Adrenal gland (tissue), 12 donors: ENCODE measurements around the gene SLC7A10. TPM values are rescaled to one million over a fixed set of nuclear protein-coding genes. Genes with fewer than 3 reads are reported as not detected.

ENCODE experiments used
- DNase-seq, 7 donors: peaks; one replicate each; pipeline ENCODE4 v3.0.0-alpha.2; 2019 to 2020
- H3K27ac ChIP-seq, 5 donors: fragments of 200-600 bp; sonication (generic) in 4 of 5; 1 replicate in 3 of 5; 2 replicates in 2 of 5; pipeline versions ENCODE4 v1.5.1 to v1.8.0; 2016 to 2020; ENCODE audit warnings: mild to moderate bottlenecking in 1 of 5
- H3K27me3 ChIP-seq: fragments of 200-600 bp; 2 replicates; pipeline ENCODE4 v1.8.0; 2021
- H3K36me3 ChIP-seq, 2 donors: fragments of 200-600 bp; replicated peaks in 1 of 2; 1 replicate in 1 of 2; 2 replicates in 1 of 2; pipeline versions ENCODE4 v1.5.1 to v1.8.0; 2018 to 2022
- H3K4me1 ChIP-seq, 2 donors: fragments of 200-600 bp; replicated peaks in 1 of 2; 1 replicate in 1 of 2; 2 replicates in 1 of 2; pipeline versions ENCODE4 v1.5.1 to v1.8.0; 2018 to 2021
- H3K4me3 ChIP-seq, 4 donors: fragments of 200-600 bp; sonication (generic) in 3 of 4; one replicate each; pipeline ENCODE4 v1.5.1; 2016 to 2018
- H3K9me3 ChIP-seq, 3 donors: fragments of 200-600 bp; sonication (generic) in 1 of 3; replicated peaks in 1 of 3; 1 replicate in 2 of 3; 2 replicates in 1 of 3; pipeline versions ENCODE4 v1.5.1 to v1.8.0; 2016 to 2021
- POLR2A ChIP-seq, 2 donors: fragments of 450-650 bp; IDR thresholded peaks; one replicate each; pipeline ENCODE4 v1.6.1; 2017; ENCODE audit warnings: antibody characterized with exemption in 2 of 2, mild to moderate bottlenecking in 2 of 2, moderate library complexity in 1 of 2
- WGBS, 4 donors: extraction: QIAGEN DNeasy Blood & Tissue Kit in 2 of 4; methylation state at CpG; one replicate each; pipeline versions ENCODE4 v1.1.5 to v1.1.7; 2013 to 2017; 5-methylcytosine and 5-hydroxymethylcytosine counted together
- intact Hi-C, 2 donors: fragments of 100-400 bp; cut with DNase I; formaldehyde crosslinking; loops; one replicate each; pipeline versions ENCODE4 v1.14.1 to v1.15.0; 2022 to 2023
- polyA plus RNA-seq, 3 donors: library from polyadenylated mRNA; stranded (reverse); fragments of 200-250 nt in 2 of 3; fragments of 350-450 nt in 1 of 3; fragmentation: Illumina TruSeq in 1 of 3; extraction: RNeasy Lipid Tissue Mini Kit (QIAGEN cat#74804) in 1 of 3; gene quantifications; one replicate each; pipeline ENCODE4 v1.2.3, GENCODE V29; 2013 to 2014
- total RNA-seq, 9 donors: library from RNA; depleted of rRNA in 4 of 9; stranded (reverse); fragments of >200 nt in 4 of 9; fragments of 120-200 nt in 1 of 9; fragmentation: NEBNext Ultra II Directional in 1 of 9; extraction: Animal tissue kit (Norgen Biotek cat#: 25700) in 1 of 9; gene quantifications; one replicate each; pipeline versions ENCODE4 v1.1.0 to v1.2.4, GENCODE V29; 2013 to 2023
- TF ChIP-seq, protein P1 (sequence below), 6 experiments: fragments of 450-650 bp in 4 of 6; fragments of 200-600 bp in 2 of 6; sonication (generic) in 1 of 6; IDR thresholded peaks; 1 replicate in 5 of 6; 2 replicates in 1 of 6; pipeline versions ENCODE4 v1.5.1 to v1.8.0; 2016 to 2021; ENCODE audit warnings: antibody characterized with exemption in 6 of 6, mild to moderate bottlenecking in 2 of 6, moderate library complexity in 1 of 6
- donor health status: healthy with polysubstance abuse.
- donor health status: Bipolar disorder and iron deficiency.
- donor health status: DM: yes; HTN: yes; CAD: no.
- donor health status: DM: no; HTN: no; CAD: no.
- donor health status: DM: no; HTN: no; CAD: no.
- donor health status: DM: yes; HTN: yes; CAD: no.

The SLC7A10 gene
- total and polyA plus RNA-seq, 12 donors = 0.14 to 9.3 (median 0.45) TPM; not detected in 4

DNA sequence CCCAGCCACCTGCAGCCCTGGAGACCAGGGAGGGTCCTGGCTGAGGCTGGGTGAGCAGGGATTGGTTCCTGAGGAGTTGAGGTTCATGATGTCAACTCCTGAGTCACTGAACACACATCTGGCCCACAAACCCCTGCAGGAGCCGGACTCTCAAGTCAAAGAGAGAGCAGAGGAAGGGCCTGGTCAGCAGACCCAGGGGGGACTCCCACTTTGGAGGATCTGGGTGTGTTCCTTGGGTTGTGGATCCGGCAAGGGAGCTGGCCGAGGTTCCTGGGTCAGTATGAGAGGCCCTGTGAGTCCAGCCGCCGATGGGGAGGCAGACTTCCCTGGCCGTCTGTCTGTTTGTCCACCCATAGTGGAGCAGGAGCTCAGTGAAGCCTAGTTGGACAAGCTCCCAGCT lies 4.0 kb downstream of the SLC7A10 start:
- peaks cover 25% of the 10 kb centered on the region for H3K27me3 ChIP-seq
- peaks cover 0 to 3% of the 10 kb centered on the region in 2 donors for H3K4me1 ChIP-seq
- 71 to 86% (median 76%) methylated on average over 1 to 6 of the region's 6 CpGs for WGBS, 4 donors
- DNase-seq = no peak
- H3K27ac ChIP-seq = no peak overlapping the region
- no peaks in the 10 kb centered on the region for H3K9me3 ChIP-seq
- TF ChIP-seq POLR2A (IDR thresholded peaks at IDR 0.05) = no peak
- TF ChIP-seq, protein P1, sequence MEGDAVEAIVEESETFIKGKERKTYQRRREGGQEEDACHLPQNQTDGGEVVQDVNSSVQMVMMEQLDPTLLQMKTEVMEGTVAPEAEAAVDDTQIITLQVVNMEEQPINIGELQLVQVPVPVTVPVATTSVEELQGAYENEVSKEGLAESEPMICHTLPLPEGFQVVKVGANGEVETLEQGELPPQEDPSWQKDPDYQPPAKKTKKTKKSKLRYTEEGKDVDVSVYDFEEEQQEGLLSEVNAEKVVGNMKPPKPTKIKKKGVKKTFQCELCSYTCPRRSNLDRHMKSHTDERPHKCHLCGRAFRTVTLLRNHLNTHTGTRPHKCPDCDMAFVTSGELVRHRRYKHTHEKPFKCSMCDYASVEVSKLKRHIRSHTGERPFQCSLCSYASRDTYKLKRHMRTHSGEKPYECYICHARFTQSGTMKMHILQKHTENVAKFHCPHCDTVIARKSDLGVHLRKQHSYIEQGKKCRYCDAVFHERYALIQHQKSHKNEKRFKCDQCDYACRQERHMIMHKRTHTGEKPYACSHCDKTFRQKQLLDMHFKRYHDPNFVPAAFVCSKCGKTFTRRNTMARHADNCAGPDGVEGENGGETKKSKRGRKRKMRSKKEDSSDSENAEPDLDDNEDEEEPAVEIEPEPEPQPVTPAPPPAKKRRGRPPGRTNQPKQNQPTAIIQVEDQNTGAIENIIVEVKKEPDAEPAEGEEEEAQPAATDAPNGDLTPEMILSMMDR (IDR thresholded peaks at IDR 0.05) = no peak
- no peaks in the 10 kb centered on the region for H3K36me3 ChIP-seq
- intact Hi-C loops = no loop called here
- no peak overlapping the region for H3K4me3 ChIP-seq

DNA sequence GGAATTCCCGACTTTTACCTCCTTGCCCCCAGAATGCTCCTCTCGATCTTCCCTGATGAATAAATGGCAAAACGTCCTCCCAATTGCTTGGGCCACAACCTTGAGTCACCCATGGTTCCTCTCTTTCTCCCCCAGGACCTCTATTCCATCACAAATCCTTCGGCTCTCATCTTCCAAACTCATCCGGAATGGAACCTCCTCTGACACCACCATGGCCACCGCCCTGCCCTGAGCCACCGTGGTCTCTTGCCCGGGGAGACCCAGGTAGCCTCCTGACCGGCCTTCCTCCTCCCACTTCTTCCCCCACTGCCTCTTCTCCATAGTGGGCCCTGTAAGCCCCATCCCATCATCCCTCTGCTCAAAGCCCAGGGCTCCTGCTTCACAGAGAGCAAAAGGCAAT lies 4.9 kb downstream of the SLC7A10 start:
- TF ChIP-seq, protein P1 (IDR thresholded peaks at IDR 0.05) = no peak
- no peak for TF ChIP-seq POLR2A (IDR thresholded peaks at IDR 0.05)
- intact Hi-C loops = no loop called here
- 73 to 89% (median 80%) methylated on average over 9 of the region's 9 CpGs for WGBS, 4 donors

GRCh38 chr19:33220115-33220514 lies 5.5 kb downstream of the SLC7A10 start:
- no peaks in the 10 kb centered on the region for H3K9me3 ChIP-seq
- no peak for DNase-seq
- peaks cover 12% of the 10 kb centered on the region for H3K27me3 ChIP-seq
- H3K4me3 ChIP-seq = no peak overlapping the region
- H3K36me3 ChIP-seq = no peaks in the 10 kb centered on the region
- no peaks in the 10 kb centered on the region for H3K4me1 ChIP-seq
- H3K27ac ChIP-seq = no peak overlapping the region
- intact Hi-C loops = no loop called here
- 83 to 87% (median 85%) methylated on average over 17 to 18 of the region's 18 CpGs for WGBS, 4 donors
- TF ChIP-seq, protein P1 (IDR thresholded peaks at IDR 0.05) = no peak
- no peak for TF ChIP-seq POLR2A (IDR thresholded peaks at IDR 0.05)

More for the DNA sequence above, 4.9 kb downstream of the SLC7A10 start:
- Histone ChIP-seq H3K9me3 (no peaks in the 10 kb centered on the region), H3K27ac (no peak overlapping the region), H3K27me3 (peaks cover 18% of the 10 kb centered on the region), H3K4me3 (no peak overlapping the region), H3K4me1 (peaks cover 0 to 3% of the 10 kb centered on the region in 2 donors), H3K36me3 (no peaks in the 10 kb centered on the region)
- DNase-seq = no peak

GRCh38 chr19:33219261-33219815 lies 6.3 kb downstream of the SLC7A10 start:
- H3K36me3 ChIP-seq = no peaks in the 10 kb centered on the region
- no peak overlapping the region for H3K27ac ChIP-seq
- WGBS, 4 donors = 72 to 85% (median 73%) methylated on average over 4 to 12 of the region's 12 CpGs
- TF ChIP-seq, protein P1 (IDR thresholded peaks at IDR 0.05) = no peak
- no peak for TF ChIP-seq POLR2A (IDR thresholded peaks at IDR 0.05)
- intact Hi-C loops = no loop called here
- H3K4me3 ChIP-seq = no peak overlapping the region
- no peak for DNase-seq
- peaks cover 4% of the 10 kb centered on the region for H3K27me3 ChIP-seq
- H3K4me1 ChIP-seq = no peaks in the 10 kb centered on the region
- no peaks in the 10 kb centered on the region for H3K9me3 ChIP-seq
